ENCODE measurements around the gene TMEM17. TPM values are rescaled to one million over a fixed set of nuclear protein-coding genes. Genes with fewer than 3 reads are reported as not detected.
A peak's percentile ranks its signal among the peaks of the same experiment; 100 is the strongest.

TMEM17 gene
- polyA plus RNA-seq, 3 donors: 0.08 to 0.26 (median 0.10) TPM

- no peaks in the 10 kb centered on the region for H3K36me3 Mint-ChIP-seq
- Histone ChIP-seq H3K36me3 (replicated peaks in 1 of 2; ENCODE audit: control insufficient read depth in 1 of 2, insufficient read depth in 2 of 2, low read length in 2 of 2) (no peaks in the 10 kb centered on the region), H3K79me2 (ENCODE audit: insufficient read depth, low read length) (no peaks in the 10 kb centered on the region), H4K20me1 (ENCODE audit: insufficient read depth, low read length) (no peaks in the 10 kb centered on the region), H3K4me1 (ENCODE audit: control insufficient read depth in 1 of 2, insufficient read depth in 2 of 2, low read length in 2 of 2) (peaks cover 11 to 14% of the 10 kb centered on the region in 2 donors), H3K9ac (ENCODE audit: insufficient read depth, low read length, poor library complexity, severe bottlenecking) (no peak overlapping the region), H3K9me3 (replicated peaks in 1 of 2; ENCODE audit: control insufficient read depth in 1 of 2, insufficient read depth in 1 of 2, low read length in 2 of 2) (no peaks in the 10 kb centered on the region), H2AFZ (ENCODE audit: insufficient read depth, low read depth, low read length, poor library complexity, severe bottlenecking) (no peak overlapping the region), H3K27ac (ENCODE audit: low read depth in 1 of 2, low read length in 2 of 2) (no peak overlapping the region), H3K4me2 (replicated peaks; ENCODE audit: extremely low read depth, low read length, poor library complexity, severe bottlenecking) (no peak overlapping the region), H3K4me3 (replicated peaks in 1 of 3; ENCODE audit: low read depth in 2 of 3, low read length in 3 of 3) (no peak overlapping the region), H3K27me3 (ENCODE audit: control insufficient read depth in 2 of 2, insufficient read depth in 2 of 2, low read length in 2 of 2) (no peaks in the 10 kb centered on the region)
- DNase-seq: no peak
- intact Hi-C loops (cut with micrococcal nuclease): no loop called here
- H3K4me1 Mint-ChIP-seq: peaks cover 36% of the 10 kb centered on the region
- peaks cover 4 to 5% (median 4%) of the 10 kb centered on the region in 3 donors for H3K27me3 Mint-ChIP-seq (ENCODE audit: low read depth in 3 of 3)
- H3K4me3 Mint-ChIP-seq: no peak overlapping the region
- H3K27ac Mint-ChIP-seq: peak overlapping the region in 1 of 7 donors; percentile 34
- no peaks in the 10 kb centered on the region for H3K9me3 Mint-ChIP-seq
- 100% methylated on average over 1 of the region's 2 CpGs for WGBS (ENCODE audit: insufficient coverage)
- no peak for TF ChIP-seq CTCF (IDR thresholded peaks at IDR 0.05)
Measured at GRCh38 chr2:62471404-62471803, 34.6 kb downstream of the TMEM17 start.

- no peaks in the 10 kb centered on the region for H3K79me2 ChIP-seq (ENCODE audit: insufficient read depth, low read length)
- no peaks in the 10 kb centered on the region for H3K9me3 ChIP-seq (replicated peaks in 1 of 2; ENCODE audit: control insufficient read depth in 1 of 2, insufficient read depth in 1 of 2, low read length in 2 of 2)
- intact Hi-C loops (cut with micrococcal nuclease): no loop called here
- H3K27ac ChIP-seq (ENCODE audit: low read depth in 1 of 2, low read length in 2 of 2): no peak overlapping the region
- H3K27me3 Mint-ChIP-seq (ENCODE audit: low read depth in 3 of 3): peaks cover 0 to 2% (median 0%) of the 10 kb centered on the region in 3 donors
- no peaks in the 10 kb centered on the region for H3K36me3 ChIP-seq (replicated peaks in 1 of 2; ENCODE audit: control insufficient read depth in 1 of 2, insufficient read depth in 2 of 2, low read length in 2 of 2)
- H3K4me1 Mint-ChIP-seq: peaks cover 27% of the 10 kb centered on the region
- peak overlapping the region; percentile 53 for H2AFZ ChIP-seq (ENCODE audit: insufficient read depth, low read depth, low read length, poor library complexity, severe bottlenecking)
- no peaks in the 10 kb centered on the region for H4K20me1 ChIP-seq (ENCODE audit: insufficient read depth, low read length)
- no peaks in the 10 kb centered on the region for H3K9me3 Mint-ChIP-seq
- H3K36me3 Mint-ChIP-seq: no peaks in the 10 kb centered on the region
- no peak overlapping the region for H3K4me2 ChIP-seq (replicated peaks; ENCODE audit: extremely low read depth, low read length, poor library complexity, severe bottlenecking)
- peak overlapping the region in 1 of 7 donors; percentile 45 for H3K27ac Mint-ChIP-seq
- H3K27me3 ChIP-seq (ENCODE audit: control insufficient read depth in 2 of 2, insufficient read depth in 2 of 2, low read length in 2 of 2): no peaks in the 10 kb centered on the region
- H3K4me3 ChIP-seq (replicated peaks in 1 of 3; ENCODE audit: low read depth in 2 of 3, low read length in 3 of 3): no peak overlapping the region
- no peak overlapping the region for H3K4me3 Mint-ChIP-seq
- TF ChIP-seq CTCF (IDR thresholded peaks at IDR 0.05): no peak
- no peak for DNase-seq
- 100% methylated on average over 2 of the region's 2 CpGs for WGBS (ENCODE audit: insufficient coverage)
- no peak overlapping the region for H3K9ac ChIP-seq (ENCODE audit: insufficient read depth, low read length, poor library complexity, severe bottlenecking)
- no peaks in the 10 kb centered on the region for H3K4me1 ChIP-seq (ENCODE audit: control insufficient read depth in 1 of 2, insufficient read depth in 2 of 2, low read length in 2 of 2)
Measured at GRCh38 chr2:62469548-62469947, 36.4 kb downstream of the TMEM17 start.

Data from CD14-positive monocyte (primary cell).